GM18951 (cell line): ENCODE results near the gene TXNRD2.

Source experiments
- POLR2A ChIP-seq: IDR thresholded peaks from 4 replicates; pipeline ENCODE4 v1.6.1; 2011; ENCODE audit warnings: mild to moderate bottlenecking; ENCODE audit not compliant: insufficient read length, insufficient read depth; ENCODE audit errors: extremely low read depth
- in situ Hi-C: fragments of 300-500 bp; cut with MboI; formaldehyde crosslinking; loops from one replicate; pipeline ENCODE4 v1.12.0; 2022; ENCODE audit warnings: low sequenced_read_pairs, mixed read lengths, inconsistent platforms; ENCODE audit not compliant: unreplicated experiment

Gene TXNRD2

GRCh38 chr22:19965771-19966709 lies 24.4 kb upstream of the TXNRD2 start:
- no peak for TF ChIP-seq POLR2A
- in situ Hi-C loops = no loop called here

- in situ Hi-C loops = no loop called here
- TF ChIP-seq POLR2A = no peak
Measured at GRCh38 chr22:19964701-19965386, 23.2 kb upstream of the TXNRD2 start.

DNA sequence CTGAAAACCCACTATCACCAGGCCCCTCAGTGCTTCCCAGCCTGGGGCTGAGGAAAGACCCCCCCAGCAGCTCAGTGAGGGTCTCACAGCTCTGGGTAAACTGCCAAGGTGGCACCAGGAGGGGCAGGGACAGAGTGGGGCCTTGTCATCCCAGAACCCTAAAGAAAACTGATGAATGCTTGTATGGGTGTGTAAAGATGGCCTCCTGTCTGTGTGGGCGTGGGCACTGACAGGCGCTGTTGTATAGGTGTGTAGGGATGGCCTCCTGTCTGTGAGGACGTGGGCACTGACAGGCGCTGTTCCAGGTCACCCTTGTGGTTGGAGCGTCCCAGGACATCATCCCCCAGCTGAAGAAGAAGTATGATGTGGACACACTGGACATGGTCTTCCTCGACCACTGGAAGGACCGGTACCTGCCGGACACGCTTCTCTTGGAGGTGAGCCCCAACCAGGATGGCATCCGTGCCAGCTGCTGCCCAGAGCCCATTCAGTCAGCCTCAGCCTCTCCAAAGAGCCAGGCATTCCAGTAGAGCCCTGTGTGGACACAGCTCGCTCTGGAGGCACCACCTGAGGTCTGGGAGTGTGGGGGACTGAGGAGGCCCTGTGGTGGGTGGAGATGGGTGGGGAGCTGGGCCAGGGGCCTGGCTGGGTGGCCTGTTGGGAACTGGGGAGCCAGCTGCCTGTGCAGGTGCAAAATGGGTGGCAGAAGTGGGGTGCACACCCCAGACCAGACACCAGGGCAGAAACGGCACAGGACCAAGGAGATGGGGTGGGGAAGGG lies 22.4 kb upstream of the TXNRD2 start:
- in situ Hi-C loops = no loop called here
- no peak for TF ChIP-seq POLR2A

DNA sequence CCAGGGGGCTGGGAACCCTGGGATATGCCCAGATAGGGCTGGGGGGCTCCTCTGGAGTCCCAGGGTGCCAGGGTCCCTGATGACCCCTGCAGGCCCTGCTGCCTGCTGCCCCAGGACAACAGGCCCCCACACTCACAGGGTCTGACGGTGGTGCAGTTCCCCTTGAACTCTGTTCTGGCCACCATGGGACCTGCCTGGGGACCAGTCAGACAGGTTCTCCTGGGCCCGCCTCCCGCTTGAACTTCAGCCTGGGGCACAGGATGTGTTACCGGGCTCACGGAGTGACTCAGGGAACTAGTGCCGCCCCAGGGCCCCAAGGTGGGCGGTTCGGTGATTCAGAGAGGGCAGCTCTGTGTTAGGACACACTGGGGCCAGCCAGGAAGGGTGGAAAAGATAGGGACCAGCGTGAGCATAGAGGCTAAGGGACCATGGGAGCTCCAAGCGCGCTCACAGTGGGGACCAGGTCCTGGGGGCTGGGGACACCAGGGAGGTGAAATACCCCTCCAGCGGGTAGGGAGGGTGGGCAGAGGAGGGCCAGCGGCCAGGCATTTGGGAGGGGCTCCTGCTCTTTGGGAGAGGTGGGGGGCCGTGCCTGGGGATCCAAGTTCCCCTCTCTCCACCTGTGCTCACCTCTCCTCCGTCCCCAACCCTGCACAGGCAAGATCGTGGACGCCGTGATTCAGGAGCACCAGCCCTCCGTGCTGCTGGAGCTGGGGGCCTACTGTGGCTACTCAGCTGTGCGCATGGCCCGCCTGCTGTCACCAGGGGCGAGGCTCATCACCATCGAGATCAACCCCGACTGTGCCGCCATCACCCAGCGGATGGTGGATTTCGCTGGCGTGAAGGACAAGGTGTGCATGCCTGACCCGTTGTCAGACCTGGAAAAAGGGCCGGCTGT lies 21.5 kb upstream of the TXNRD2 start:
- in situ Hi-C loops = no loop called here

DNA sequence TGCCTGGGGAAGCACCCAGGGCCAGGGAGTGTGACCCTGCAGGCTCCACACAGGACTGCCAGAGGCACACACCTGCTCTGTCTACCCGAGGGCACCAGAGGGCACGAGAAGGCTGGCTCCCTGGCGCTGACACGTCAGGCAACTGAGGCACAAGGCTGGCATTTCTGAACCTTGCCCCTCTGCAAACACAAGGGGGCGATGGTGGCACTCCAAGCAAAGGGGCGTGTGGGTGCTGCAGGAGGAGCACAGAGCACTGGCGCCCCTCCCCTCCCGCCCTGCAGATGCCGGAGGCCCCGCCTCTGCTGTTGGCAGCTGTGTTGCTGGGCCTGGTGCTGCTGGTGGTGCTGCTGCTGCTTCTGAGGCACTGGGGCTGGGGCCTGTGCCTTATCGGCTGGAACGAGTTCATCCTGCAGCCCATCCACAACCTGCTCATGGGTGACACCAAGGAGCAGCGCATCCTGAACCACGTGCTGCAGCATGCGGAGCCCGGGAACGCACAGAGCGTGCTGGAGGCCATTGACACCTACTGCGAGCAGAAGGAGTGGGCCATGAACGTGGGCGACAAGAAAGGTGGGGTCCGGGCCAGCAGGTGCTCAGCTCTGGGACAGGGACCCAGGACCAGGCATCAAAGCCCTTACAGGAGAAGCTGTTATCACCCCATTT lies 20.8 kb upstream of the TXNRD2 start:
- in situ Hi-C loops = no loop called here
- TF ChIP-seq POLR2A = no peak

More for the DNA sequence above, 21.5 kb upstream of the TXNRD2 start:
- no peak for TF ChIP-seq POLR2A

GRCh38 chr22:19961868-19962245 lies 20.2 kb upstream of the TXNRD2 start:
- no peak for TF ChIP-seq POLR2A
- in situ Hi-C loops = no loop called here

- in situ Hi-C loops = no loop called here
- no peak for TF ChIP-seq POLR2A
Measured at GRCh38 chr22:19961201-19961580, 19.6 kb upstream of the TXNRD2 start.

DNA sequence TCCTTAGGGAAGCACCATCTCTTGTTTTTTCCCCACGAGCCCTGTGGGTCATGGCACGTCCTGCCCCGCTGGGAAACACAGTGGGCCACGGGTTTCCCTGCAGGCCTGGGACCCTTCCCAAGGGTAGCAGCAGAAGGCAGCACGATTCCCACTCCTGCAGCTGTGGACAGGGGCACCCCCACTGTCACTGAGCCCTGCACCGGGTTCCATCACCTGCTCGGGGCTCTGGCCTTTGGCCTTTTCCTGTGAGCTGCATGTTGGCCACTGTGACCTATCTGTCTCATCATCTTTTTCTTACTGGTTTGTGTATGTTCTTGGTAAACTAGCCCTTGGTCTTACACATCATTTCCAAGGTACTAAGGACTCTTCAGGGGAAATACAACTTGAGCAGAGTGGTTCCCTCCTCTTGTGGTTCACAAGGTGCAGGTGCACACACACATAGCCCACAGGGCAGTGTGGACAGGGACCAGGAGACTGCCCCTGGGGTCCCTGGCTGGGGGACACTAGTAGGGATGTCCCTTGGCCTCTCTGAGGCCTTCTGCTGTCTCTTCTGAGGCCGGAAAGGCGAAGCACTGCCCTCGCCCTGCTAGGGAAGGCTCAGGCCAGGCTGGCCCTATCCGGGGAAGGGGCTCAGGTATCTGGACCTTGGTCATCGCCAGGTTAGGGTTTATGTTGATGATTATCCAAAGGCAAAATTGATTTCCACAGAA lies 19.0 kb upstream of the TXNRD2 start:
- in situ Hi-C loops = no loop called here
- TF ChIP-seq POLR2A = no peak

DNA sequence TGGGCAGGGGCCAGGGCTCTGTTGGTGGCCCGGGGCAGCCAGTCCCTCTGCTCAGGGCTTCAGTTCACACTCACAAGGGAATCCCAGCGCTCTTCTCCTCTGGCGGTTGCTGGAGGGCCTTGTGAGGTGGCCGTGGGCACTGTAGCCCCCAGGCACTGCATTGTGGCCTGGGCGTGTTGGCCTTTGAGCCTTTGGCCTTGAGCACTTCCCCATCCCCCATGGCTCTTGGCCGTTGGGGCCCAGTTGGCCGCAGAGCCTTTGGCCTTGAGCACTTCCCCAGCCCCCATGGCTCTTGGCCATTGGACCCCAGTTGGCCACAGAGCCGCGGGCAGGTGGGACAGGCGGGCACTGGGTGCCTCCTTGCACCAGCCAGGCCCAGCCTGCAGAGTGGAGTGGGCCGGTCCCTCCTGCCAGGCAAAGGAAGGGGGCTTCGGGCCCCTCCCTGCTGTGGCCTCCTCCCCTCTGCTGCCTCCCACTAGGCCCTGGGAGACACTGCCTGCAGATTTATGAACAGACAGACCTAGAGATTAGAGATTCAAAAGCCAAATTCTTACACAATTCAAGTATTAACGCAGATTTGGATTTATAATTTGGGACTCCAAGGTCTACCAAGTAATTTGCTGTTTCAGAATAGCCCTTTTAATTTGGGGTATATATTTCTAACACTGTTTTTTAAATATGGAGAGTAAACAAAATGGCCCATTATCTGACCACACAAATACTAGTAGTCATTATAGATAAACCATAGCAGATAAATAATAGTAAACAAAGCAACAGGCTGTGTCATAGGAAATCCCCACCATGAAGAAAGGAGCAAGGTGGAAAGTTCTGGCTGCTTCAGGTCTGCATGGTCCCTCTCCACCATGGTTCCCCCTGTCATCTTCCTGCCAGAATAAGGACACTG lies 18.2 kb upstream of the TXNRD2 start:
- TF ChIP-seq POLR2A = no peak
- in situ Hi-C loops = no loop called here

- in situ Hi-C loops = no loop called here
- TF ChIP-seq POLR2A = no peak
Measured at GRCh38 chr22:19959043-19959586, 17.5 kb upstream of the TXNRD2 start.
